ENCODE measurements around the gene ZNF648. TPM values are rescaled to one million over a fixed set of nuclear protein-coding genes. Genes with fewer than 3 reads are reported as not detected.

ZNF648 gene
- total RNA-seq, 1 donor from 2014 or later, result 0.81 TPM

DNA sequence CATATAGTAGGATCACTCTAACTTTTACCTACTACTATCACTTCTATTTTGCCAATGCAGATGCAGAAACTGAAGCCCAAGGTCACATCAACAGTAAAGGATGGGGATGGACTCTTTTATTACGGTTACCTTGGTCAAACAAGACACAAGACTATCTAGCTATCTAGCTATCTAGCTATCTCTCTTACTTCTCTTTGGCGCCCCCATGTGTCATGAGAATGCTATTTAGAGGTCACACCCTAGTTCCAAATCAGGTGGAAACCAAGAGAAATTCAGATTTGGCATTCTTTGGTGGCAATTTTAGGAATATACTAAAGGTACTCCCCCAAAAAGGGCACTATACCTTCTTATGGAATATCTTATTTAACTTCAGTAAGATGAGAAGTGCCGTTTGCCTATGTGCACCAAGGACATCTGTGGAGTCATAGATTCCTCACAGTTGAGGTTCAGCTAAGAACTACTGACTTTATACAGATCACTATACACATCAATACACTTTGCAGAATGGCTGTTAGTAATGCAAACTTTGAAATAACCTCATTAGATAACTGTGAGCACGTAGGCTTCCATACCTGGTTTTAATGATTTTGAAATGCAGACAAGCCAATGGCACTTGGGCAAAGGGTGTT is 6.7 kb downstream of the ZNF648 start:
- no peak for DNase-seq (ENCODE audit: low spot score, unreplicated experiment)
- Mint-ChIP-seq H3K4me3 (ENCODE audit: low read depth) (no peak overlapping the region), H3K27me3 (peaks cover 17% of the 10 kb centered on the region), H3K4me1 (ENCODE audit: low read depth) (no peaks in the 10 kb centered on the region), H3K27ac (no peak overlapping the region), H3K9me3 (ENCODE audit: low read depth) (no peaks in the 10 kb centered on the region), H3K36me3 (ENCODE audit: insufficient read depth) (peaks cover 4% of the 10 kb centered on the region)
- TF ChIP-seq, protein P1, sequence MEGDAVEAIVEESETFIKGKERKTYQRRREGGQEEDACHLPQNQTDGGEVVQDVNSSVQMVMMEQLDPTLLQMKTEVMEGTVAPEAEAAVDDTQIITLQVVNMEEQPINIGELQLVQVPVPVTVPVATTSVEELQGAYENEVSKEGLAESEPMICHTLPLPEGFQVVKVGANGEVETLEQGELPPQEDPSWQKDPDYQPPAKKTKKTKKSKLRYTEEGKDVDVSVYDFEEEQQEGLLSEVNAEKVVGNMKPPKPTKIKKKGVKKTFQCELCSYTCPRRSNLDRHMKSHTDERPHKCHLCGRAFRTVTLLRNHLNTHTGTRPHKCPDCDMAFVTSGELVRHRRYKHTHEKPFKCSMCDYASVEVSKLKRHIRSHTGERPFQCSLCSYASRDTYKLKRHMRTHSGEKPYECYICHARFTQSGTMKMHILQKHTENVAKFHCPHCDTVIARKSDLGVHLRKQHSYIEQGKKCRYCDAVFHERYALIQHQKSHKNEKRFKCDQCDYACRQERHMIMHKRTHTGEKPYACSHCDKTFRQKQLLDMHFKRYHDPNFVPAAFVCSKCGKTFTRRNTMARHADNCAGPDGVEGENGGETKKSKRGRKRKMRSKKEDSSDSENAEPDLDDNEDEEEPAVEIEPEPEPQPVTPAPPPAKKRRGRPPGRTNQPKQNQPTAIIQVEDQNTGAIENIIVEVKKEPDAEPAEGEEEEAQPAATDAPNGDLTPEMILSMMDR (IDR thresholded peaks at IDR 0.05; ENCODE audit: unreplicated experiment), result peak; percentile 38

- H3K27me3 Mint-ChIP-seq, result peaks cover 9% of the 10 kb centered on the region
- no peak overlapping the region for H3K27ac Mint-ChIP-seq
- no peaks in the 10 kb centered on the region for H3K9me3 Mint-ChIP-seq (ENCODE audit: low read depth)
- DNase-seq (ENCODE audit: low spot score, unreplicated experiment), result no peak
- H3K4me1 Mint-ChIP-seq (ENCODE audit: low read depth), result no peaks in the 10 kb centered on the region
- no peak overlapping the region for H3K4me3 Mint-ChIP-seq (ENCODE audit: low read depth)
- H3K36me3 Mint-ChIP-seq (ENCODE audit: insufficient read depth), result peaks cover 2% of the 10 kb centered on the region
- TF ChIP-seq, protein P1 (IDR thresholded peaks at IDR 0.05; ENCODE audit: unreplicated experiment), result no peak
These were observed 9.2 kb downstream of the ZNF648 start for GRCh38 chr1:182052355-182052754.

GRCh38 chr1:182051938-182052337 is 9.6 kb downstream of the ZNF648 start:
- peaks cover 2% of the 10 kb centered on the region for H3K36me3 Mint-ChIP-seq (ENCODE audit: insufficient read depth)
- peaks cover under 1% of the 10 kb centered on the region for H3K9me3 Mint-ChIP-seq (ENCODE audit: low read depth)
- peaks cover 9% of the 10 kb centered on the region for H3K27me3 Mint-ChIP-seq
- H3K4me1 Mint-ChIP-seq (ENCODE audit: low read depth), result no peaks in the 10 kb centered on the region
- no peak for DNase-seq (ENCODE audit: low spot score, unreplicated experiment)
- TF ChIP-seq, protein P1 (IDR thresholded peaks at IDR 0.05; ENCODE audit: unreplicated experiment), result no peak
- H3K4me3 Mint-ChIP-seq (ENCODE audit: low read depth), result no peak overlapping the region
- no peak overlapping the region for H3K27ac Mint-ChIP-seq

DNA sequence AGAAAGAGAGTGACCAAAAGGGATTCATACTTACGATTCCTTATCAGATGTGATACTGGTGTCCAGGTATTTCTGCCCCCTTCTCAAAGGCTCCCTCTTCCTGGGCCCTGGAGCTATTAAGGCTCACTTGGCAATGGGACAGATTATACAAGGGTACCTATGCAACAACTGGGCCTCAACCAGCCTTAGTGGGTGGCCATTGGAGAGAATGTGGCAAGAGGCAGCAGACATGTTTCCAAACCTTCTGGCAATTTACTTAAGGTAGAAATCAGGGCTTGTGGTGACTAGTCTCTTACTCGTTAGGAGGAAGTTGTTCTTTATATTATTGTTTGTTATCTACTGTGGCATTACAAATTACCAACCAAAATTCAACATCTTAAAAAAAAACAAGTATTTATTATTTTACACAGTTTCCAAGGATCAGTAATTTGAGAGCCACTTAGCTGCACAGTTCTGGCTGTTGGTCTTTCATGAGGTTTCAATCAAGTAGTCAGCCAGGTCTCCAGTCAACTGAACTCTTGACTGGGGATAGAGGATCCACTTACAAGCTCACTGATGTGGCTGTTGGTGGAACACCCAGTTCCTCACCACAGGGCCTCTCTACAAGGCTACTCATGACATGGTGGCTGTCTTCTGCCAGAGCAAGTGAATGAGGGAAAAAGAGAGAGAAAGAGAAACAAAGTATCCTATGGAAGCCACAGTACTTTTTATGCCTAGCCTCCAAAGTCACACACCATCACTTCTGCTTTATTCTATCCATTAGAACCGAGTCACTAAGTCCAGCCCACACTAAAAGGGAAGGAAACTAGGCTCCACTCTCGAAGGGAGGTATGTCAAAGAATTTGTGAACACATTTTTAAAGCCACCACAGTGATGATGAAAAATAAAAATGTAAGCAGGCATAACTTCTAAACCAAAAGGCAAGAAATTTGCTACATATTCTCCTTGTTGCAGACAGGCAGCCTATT is 10.7 kb downstream of the ZNF648 start:
- no peak overlapping the region for H3K27ac Mint-ChIP-seq
- H3K27me3 Mint-ChIP-seq, result peaks cover 3% of the 10 kb centered on the region
- H3K9me3 Mint-ChIP-seq (ENCODE audit: low read depth), result peaks cover 7% of the 10 kb centered on the region
- no peak overlapping the region for H3K4me3 Mint-ChIP-seq (ENCODE audit: low read depth)
- H3K36me3 Mint-ChIP-seq (ENCODE audit: insufficient read depth), result peaks cover 4% of the 10 kb centered on the region
- TF ChIP-seq, protein P1 (IDR thresholded peaks at IDR 0.05; ENCODE audit: unreplicated experiment), result no peak
- no peaks in the 10 kb centered on the region for H3K4me1 Mint-ChIP-seq (ENCODE audit: low read depth)
- no peak for DNase-seq (ENCODE audit: low spot score, unreplicated experiment)

DNA sequence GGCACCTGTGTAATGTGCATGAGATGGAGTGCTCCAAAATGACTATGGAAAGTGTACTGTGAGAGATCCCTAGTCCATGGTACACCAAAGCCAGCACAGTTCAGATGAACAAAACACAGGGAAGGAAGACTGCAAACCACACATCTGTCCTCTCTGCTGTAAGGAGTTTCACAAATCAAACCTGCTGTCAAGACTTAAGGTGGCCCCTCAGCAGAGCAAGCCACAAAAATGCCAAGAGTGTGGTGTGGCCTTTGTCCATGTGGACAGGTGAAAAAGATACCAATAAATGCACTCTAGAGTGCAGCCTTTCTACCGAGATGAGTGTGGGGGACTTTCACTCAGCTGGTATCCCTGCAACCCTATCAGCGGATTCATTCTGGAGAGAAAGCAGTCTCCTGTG is 12.9 kb downstream of the ZNF648 start:
- Mint-ChIP-seq H3K36me3 (ENCODE audit: insufficient read depth) (peaks cover 6% of the 10 kb centered on the region), H3K27me3 (no peaks in the 10 kb centered on the region)

More for the DNA sequence above, 12.9 kb downstream of the ZNF648 start:
- TF ChIP-seq, protein P1 (IDR thresholded peaks at IDR 0.05; ENCODE audit: unreplicated experiment), result no peak
- no peak overlapping the region for H3K4me3 Mint-ChIP-seq (ENCODE audit: low read depth)
- H3K4me1 Mint-ChIP-seq (ENCODE audit: low read depth), result no peaks in the 10 kb centered on the region
- DNase-seq (ENCODE audit: low spot score, unreplicated experiment), result no peak
- H3K27ac Mint-ChIP-seq, result no peak overlapping the region
- H3K9me3 Mint-ChIP-seq (ENCODE audit: low read depth), result peaks cover 13% of the 10 kb centered on the region

Measured in progenitor cell of endocrine pancreas (in vitro differentiated cells).